K562 (cell line): ENCODE data around the gene CCDC73. TPM values are rescaled to one million over a fixed set of nuclear protein-coding genes. Genes with fewer than 3 reads are reported as not detected.

Experiments
- ATAC-seq: fragments of 200-7000 bp; cut with Tn5 transposase; 3 replicates; pipeline ENCODE4 v1.9.1; 2020; ENCODE audit warnings: moderate library complexity
- BruUV-seq: library from RNA; stranded (reverse); fragments of 400-500 nt; replicated peaks from 2 replicates; lab custom pipeline; 2021; lab: Mats Ljungman, UMichigan
- CTCF ChIA-PET: fragments of 300-600 bp; formaldehyde crosslinking; extraction: SDS; loops from one replicate; lab custom pipeline; 2021; ENCODE audit warnings: low intra/inter-chr PET ratio; lab: Yijun Ruan, JAX
- POLR2A ChIA-PET: fragments of 300-600, 350-650 bp; sonication (Branson Sonifier 250); formaldehyde crosslinking; extraction: SDS; loops from one replicate; lab custom pipeline; 2021; ENCODE audit warnings: antibody characterized with exemption, inconsistent platforms; lab: Yijun Ruan, JAX
- DNase-seq, 4 experiments: peaks; one replicate each; pipeline versions ENCODE4 v3.0.0 to v3.0.0-alpha.2; 2011 to 2018; ENCODE audit warnings: low spot score in 3 of 4, mixed read lengths in 3 of 4; ENCODE audit errors: extremely low read depth in 1 of 4
- FAIRE-seq: peaks from 2 replicates; lab custom pipeline; 2011; peaks lifted over from hg19 to GRCh38; lab: Jason Lieb, UNC
- H2AFZ ChIP-seq: 2 replicates; pipeline ENCODE4 v1.6.0; 2011; ENCODE audit warnings: low read depth, low read length, control low read depth, inconsistent platforms
- H3K27ac ChIP-seq: fragments of 200-600 bp; 3 replicates; pipeline ENCODE4 v1.8.0; 2011; ENCODE audit warnings: low read depth, mild to moderate bottlenecking, control low read depth, inconsistent platforms, low read length, moderate library complexity, mixed read lengths; ENCODE audit errors: extremely low read depth
- H3K27me3 ChIP-seq, 2 experiments: fragments of 300-600 bp in 1 of 2; 2 replicates in 1 of 2; 3 replicates in 1 of 2; pipeline versions ENCODE4 v1.6.0 to v1.8.0; 2011; ENCODE audit warnings: inconsistent platforms in 2 of 2, low read length in 2 of 2, mild to moderate bottlenecking in 1 of 2, mixed read lengths in 1 of 2, moderate library complexity in 1 of 2; ENCODE audit not compliant: control insufficient read depth in 2 of 2, insufficient read depth in 2 of 2
- H3K36me3 ChIP-seq: fragments of 300-600 bp; 3 replicates; pipeline ENCODE4 v1.8.0; 2011; ENCODE audit warnings: mild to moderate bottlenecking, low read length, inconsistent platforms; ENCODE audit not compliant: control insufficient read depth, insufficient read depth
- H3K4me1 ChIP-seq, 2 experiments: fragments of 200-600 bp in 1 of 2; replicated peaks in 1 of 2; 2 replicates in 1 of 2; 3 replicates in 1 of 2; pipeline versions ENCODE4 v1.5.1 to v1.8.0; 2011; ENCODE audit warnings: inconsistent platforms in 2 of 2, low read length in 2 of 2, mild to moderate bottlenecking in 1 of 2, mixed read lengths in 1 of 2, moderate library complexity in 1 of 2; ENCODE audit not compliant: control insufficient read depth in 2 of 2, insufficient read depth in 2 of 2
- H3K4me2 ChIP-seq: 2 replicates; pipeline ENCODE4 v1.6.1; 2011; ENCODE audit warnings: low read length, control low read depth, inconsistent platforms, mixed read lengths; ENCODE audit not compliant: insufficient read depth
- H3K4me3 ChIP-seq: fragments of 200-600 bp; sonication (generic), shearing (Covaris generic); 2 replicates; pipeline ENCODE4 v1.5.1; 2016; ENCODE audit warnings: control low read depth, inconsistent platforms
- H3K79me2 ChIP-seq: fragments of 200-600 bp; 3 replicates; pipeline ENCODE4 v1.8.0; 2011; ENCODE audit warnings: low read length, inconsistent platforms; ENCODE audit not compliant: control insufficient read depth, insufficient read depth
- H3K9ac ChIP-seq, 2 experiments: 2 replicates each; pipeline versions ENCODE4 v1.6.0 to v1.6.1; 2011; ENCODE audit warnings: low read depth in 2 of 2, low read length in 2 of 2, control low read depth in 1 of 2, inconsistent platforms in 1 of 2, mild to moderate bottlenecking in 1 of 2, mixed read lengths in 1 of 2; ENCODE audit not compliant: insufficient read depth in 1 of 2
- H3K9me1 ChIP-seq: one replicate; pipeline ENCODE4 v1.6.0; 2011; ENCODE audit warnings: inconsistent platforms, mild to moderate bottlenecking, low read length, moderate library complexity; ENCODE audit not compliant: control insufficient read depth, insufficient read depth
- H3K9me3 ChIP-seq: replicated peaks from 2 replicates; pipeline ENCODE4 v1.5.1; 2011; ENCODE audit warnings: low read depth, low read length, inconsistent platforms; ENCODE audit not compliant: control insufficient read depth, insufficient read depth
- H4K20me1 ChIP-seq: replicated peaks from 2 replicates; pipeline ENCODE4 v1.6.1; 2011; ENCODE audit warnings: low read length, inconsistent platforms, mixed read lengths; ENCODE audit not compliant: control insufficient read depth, insufficient read depth
- ARNT ChIP-seq, 2 experiments: fragments of 450-650 bp; IDR thresholded peaks; 2 replicates each; pipeline ENCODE4 v1.6.1; 2016; ENCODE audit warnings: mild to moderate bottlenecking in 1 of 2
- C11orf30 ChIP-seq: fragments of 450-650 bp; IDR thresholded peaks from 2 replicates; pipeline ENCODE4 v1.6.1; 2016; ENCODE audit warnings: low read depth, mild to moderate bottlenecking
- HDAC3 ChIP-seq: fragments of 450-650 bp; IDR thresholded peaks from 2 replicates; pipeline ENCODE4 v1.6.1; 2018; ENCODE audit warnings: borderline replicate concordance, mild to moderate bottlenecking, moderate library complexity; ENCODE audit not compliant: partially characterized antibody
- HMGN3 ChIP-seq: IDR thresholded peaks from 2 replicates; pipeline ENCODE4 v1.6.1; 2011; ENCODE audit warnings: borderline replicate concordance, low read depth, mild to moderate bottlenecking, mixed read lengths, low read length; ENCODE audit not compliant: insufficient read length; ENCODE audit errors: extremely low read depth
- MAFK ChIP-seq: IDR thresholded peaks from 2 replicates; pipeline ENCODE4 v1.6.1; 2011; ENCODE audit warnings: low read length, improper control_type of control experiment
- RFX1 ChIP-seq: fragments of 450-650 bp; IDR thresholded peaks from 2 replicates; pipeline ENCODE4 v1.6.1; 2016; ENCODE audit warnings: mild to moderate bottlenecking, moderate library complexity
- SIX5 ChIP-seq, 2 experiments: IDR thresholded peaks; 2 replicates each; pipeline ENCODE4 v1.6.1; 2011; ENCODE audit warnings: low read length in 2 of 2, borderline replicate concordance in 1 of 2, low read depth in 1 of 2, mild to moderate bottlenecking in 1 of 2, moderate library complexity in 1 of 2; ENCODE audit not compliant: insufficient read depth in 1 of 2
- SMARCB1 ChIP-seq: IDR thresholded peaks from 2 replicates; pipeline ENCODE4 v1.6.1; 2011; ENCODE audit warnings: improper control_type of control experiment, low read depth; ENCODE audit not compliant: insufficient read length
- ZNF217 ChIP-seq: sonication (generic); formaldehyde crosslinking; IDR thresholded peaks from 2 replicates; pipeline ENCODE4 v1.8.0; 2022; ENCODE audit warnings: mild to moderate bottlenecking, missing genetic modification reagents
- ZNF316 ChIP-seq: fragments of 450-650 bp; IDR thresholded peaks from 2 replicates; pipeline ENCODE4 v1.6.1; 2016
- WGBS: fragments of 100-300 bp; shearing (Covaris generic); methylation state at CpG from one replicate; pipeline ENCODE4 v1.1.6; 2016; ENCODE audit warnings: low coverage, mixed read lengths; ENCODE audit not compliant: insufficient coverage; ENCODE audit errors: missing lambda C conversion rate; 5-methylcytosine and 5-hydroxymethylcytosine counted together
- in situ Hi-C: fragments of 300-500 bp; cut with MboI; formaldehyde crosslinking; loops from 4 replicates; pipeline ENCODE4 v1.15.0; 2018; ENCODE audit warnings: inconsistent platforms, mixed read lengths
- intact Hi-C: fragments of 100-400 bp; cut with micrococcal nuclease; formaldehyde crosslinking; loops from 2 replicates; pipeline ENCODE4 v1.14.2; 2022
- polyA plus RNA-seq, 8 experiments: library from polyadenylated mRNA; depleted of rRNA in 4 of 8; stranded (reverse) in 5 of 8; unstranded in 3 of 8; fragments of >200 nt; fragmentation: Nextera tagmentation in 2 of 8; fragmentation: Illumina TruSeq in 1 of 8; extraction: Ambion mirVana in 2 of 8; extraction: Trizol in 1 of 8; gene quantifications; 2 replicates each; pipeline versions ENCODE4 v1.2.1 to v1.2.3, GENCODE V29; 2011 to 2014; ENCODE audit warnings: inconsistent platforms in 1 of 8, missing spikeins in 1 of 8
- total RNA-seq, 7 experiments: library from RNA; depleted of rRNA in 6 of 7; stranded (reverse); fragments of >200 nt in 6 of 7; fragmentation: Illumina TruSeq in 2 of 7; extraction: Trizol in 2 of 7; gene quantifications; 2 replicates each; pipeline versions ENCODE4 v1.2.1 to v1.2.3, GENCODE V29; 2011 to 2021; ENCODE audit warnings: low replicate concordance in 1 of 7
- TF ChIP-seq, protein P1 (sequence below): fragments of 250-450 bp; sonication (Bioruptor Pico); IDR thresholded peaks from 2 replicates; pipeline ENCODE4 v1.8.0; 2021; ENCODE audit warnings: moderate library complexity, mild to moderate bottlenecking, inconsistent platforms

CCDC73 gene
- total and polyA plus RNA-seq, 9 of the 15 experiments (the other 6 are each of a cell fraction or from before 2014, with no cell fraction given) = 0.20 to 0.21 TPM; not detected in 7

DNA sequence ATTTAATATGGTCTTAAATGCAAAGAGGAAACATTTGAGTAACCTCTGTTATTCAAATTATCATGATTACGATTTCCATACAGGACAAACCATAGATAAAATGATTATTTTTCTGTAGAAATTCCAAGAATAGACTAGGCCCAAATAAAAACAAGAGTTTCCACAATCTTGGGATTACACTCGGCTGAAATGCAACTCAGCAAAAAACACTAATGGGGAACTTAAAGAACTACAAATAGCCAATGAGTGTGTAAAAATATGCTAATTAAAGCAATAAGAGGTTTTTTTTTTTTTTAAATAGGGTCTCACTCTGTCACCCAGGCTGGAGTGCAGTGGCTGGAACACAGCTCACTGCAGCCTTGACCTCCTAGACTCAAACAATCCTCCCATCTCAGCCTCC, 24.7 kb upstream of the CCDC73 start:
- no peak for TF ChIP-seq ARNT (IDR thresholded peaks at IDR 0.05)
- no peak for TF ChIP-seq SIX5 (IDR thresholded peaks at IDR 0.05; ENCODE audit: borderline replicate concordance in 1 of 2, insufficient read depth in 1 of 2, low read depth in 1 of 2, low read length in 2 of 2)
- no peak for TF ChIP-seq SMARCB1
- peak; percentile 47; the same call in 1 of the 2 replicates for TF ChIP-seq ZNF316
- no peak for TF ChIP-seq RFX1
- TF ChIP-seq C11orf30 = peak; percentile 32; the same call in 1 of the 2 replicates
- TF ChIP-seq HDAC3 = no peak
- TF ChIP-seq MAFK = peak; percentile 6; the same call in 1 of the 2 replicates
- TF ChIP-seq, protein P1, sequence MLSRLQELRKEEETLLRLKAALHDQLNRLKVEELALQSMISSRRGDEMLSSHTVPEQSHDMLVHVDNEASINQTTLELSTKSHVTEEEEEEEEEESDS (CRISPR knock-in tag) = no peak
- no peak for TF ChIP-seq HMGN3
- TF ChIP-seq ZNF217 (CRISPR knock-in tag) = no peak
- TF ChIP-seq, all 486 proteins: peak for 3
- CTCF ChIA-PET = interaction anchor here (0.6 kb wide), 1 partner anchor 361 kb away, joined by 3 read pairs; no protein-coding TSS in a partner anchor
- 0% methylated on average over 2 of the region's 2 CpGs for WGBS
- Histone ChIP-seq H3K9me3 (no peaks in the 10 kb centered on the region), H3K9me1 (no peaks in the 10 kb centered on the region), H4K20me1 (no peaks in the 10 kb centered on the region), H3K27me3 (peaks cover 0 to 9% of the 10 kb centered on the region in 2 experiments; a peak in 2 of 5 replicates), H3K4me2 (no peak overlapping the region), H3K36me3 (no peaks in the 10 kb centered on the region), H3K9ac (no peak overlapping the region), H3K4me3 (no peak overlapping the region), H2AFZ (no peak overlapping the region), H3K4me1 (no peaks in the 10 kb centered on the region), H3K27ac (no peak overlapping the region), H3K79me2 (no peaks in the 10 kb centered on the region)
- no peak for FAIRE-seq
- BruUV-seq = no TSS peak
- intact Hi-C loops = loop anchor here (10.0 kb wide), 2 partner anchors 146 to 506 kb away; no protein-coding TSS in a partner anchor
- POLR2A ChIA-PET = no interaction called here
- no peak for ATAC-seq
- no peak for DNase-seq
- in situ Hi-C loops = no loop called here
